PFSK-1 (cell line): ENCODE data around the gene ULBP1.

Source experiments
- FOXP2 ChIP-seq: optimal IDR thresholded peaks from 2 replicates; pipeline ENCODE3; 2011; ENCODE audit warnings: borderline replicate concordance, control low read depth, inconsistent platforms; ENCODE audit not compliant: insufficient read depth; ENCODE audit errors: extremely low read length, extremely low read depth
- POLR2AphosphoS5 ChIP-seq: IDR thresholded peaks from 2 replicates; pipeline ENCODE4 v1.6.1; 2012; ENCODE audit warnings: low read depth, mild to moderate bottlenecking, control low read depth, low read length, moderate library complexity
- REST ChIP-seq, 2 experiments: IDR thresholded peaks; 2 replicates each; pipeline versions ENCODE4 v1.6.1 to v1.8.0; 2011 to 2012; ENCODE audit warnings: low read depth in 2 of 2, low read length in 2 of 2, control low read depth in 1 of 2, inconsistent platforms in 1 of 2, mild to moderate bottlenecking in 1 of 2, moderate library complexity in 1 of 2; ENCODE audit not compliant: insufficient read depth in 1 of 2
- SIN3A ChIP-seq: IDR thresholded peaks from 2 replicates; pipeline ENCODE4 v1.6.1; 2012; ENCODE audit warnings: mild to moderate bottlenecking, low read length, moderate library complexity, borderline replicate concordance; ENCODE audit not compliant: insufficient read depth
- TAF1 ChIP-seq: IDR thresholded peaks from 2 replicates; pipeline ENCODE4 v1.6.1; 2012; ENCODE audit warnings: low read length, control low read depth, borderline replicate concordance; ENCODE audit not compliant: insufficient read depth

The ULBP1 gene

GRCh38 chr6:149933461-149933860, 30.3 kb upstream of the ULBP1 start:
- TF ChIP-seq POLR2AphosphoS5 (no peak), REST (IDR thresholded peaks at IDR 0.05; ENCODE audit: insufficient read depth in 1 of 2, low read depth in 2 of 2, low read length in 2 of 2) (no peak), TAF1 (no peak), FOXP2 (no peak), SIN3A (no peak)

- no peak for TF ChIP-seq SIN3A
- TF ChIP-seq POLR2AphosphoS5: no peak
- no peak for TF ChIP-seq REST (IDR thresholded peaks at IDR 0.05; ENCODE audit: insufficient read depth in 1 of 2, low read depth in 2 of 2, low read length in 2 of 2)
- TF ChIP-seq FOXP2: no peak
- no peak for TF ChIP-seq TAF1
These were observed 29.2 kb upstream of the ULBP1 start for GRCh38 chr6:149934249-149935156.

GRCh38 chr6:149935246-149935645, 28.5 kb upstream of the ULBP1 start:
- TF ChIP-seq REST (IDR thresholded peaks at IDR 0.05; ENCODE audit: insufficient read depth in 1 of 2, low read depth in 2 of 2, low read length in 2 of 2): no peak
- TF ChIP-seq SIN3A: no peak
- TF ChIP-seq TAF1: no peak
- TF ChIP-seq FOXP2: no peak
- no peak for TF ChIP-seq POLR2AphosphoS5

- TF ChIP-seq FOXP2: no peak
- no peak for TF ChIP-seq POLR2AphosphoS5
- TF ChIP-seq TAF1: no peak
- no peak for TF ChIP-seq REST (IDR thresholded peaks at IDR 0.05; ENCODE audit: insufficient read depth in 1 of 2, low read depth in 2 of 2, low read length in 2 of 2)
- no peak for TF ChIP-seq SIN3A
These were observed 28.1 kb upstream of the ULBP1 start for GRCh38 chr6:149935668-149936067.

GRCh38 chr6:149936743-149937142, 27.0 kb upstream of the ULBP1 start:
- TF ChIP-seq FOXP2: no peak
- TF ChIP-seq REST (IDR thresholded peaks at IDR 0.05; ENCODE audit: insufficient read depth in 1 of 2, low read depth in 2 of 2, low read length in 2 of 2): no peak
- no peak for TF ChIP-seq POLR2AphosphoS5
- TF ChIP-seq SIN3A: no peak
- TF ChIP-seq TAF1: no peak
